Amniotic stem cell (primary cell): ENCODE results near the gene KRTAP5-8.
"Not testable (repeated sequence)": the region's sequence is repeated elsewhere in the genome, so short reads cannot be mapped to it uniquely, and the experiment has no call there.

ENCODE experiments used
- DNase-seq: peaks from one replicate; lab custom pipeline; 2025; lab: John Stamatoyannopoulos, UW

Gene KRTAP5-8

DNA sequence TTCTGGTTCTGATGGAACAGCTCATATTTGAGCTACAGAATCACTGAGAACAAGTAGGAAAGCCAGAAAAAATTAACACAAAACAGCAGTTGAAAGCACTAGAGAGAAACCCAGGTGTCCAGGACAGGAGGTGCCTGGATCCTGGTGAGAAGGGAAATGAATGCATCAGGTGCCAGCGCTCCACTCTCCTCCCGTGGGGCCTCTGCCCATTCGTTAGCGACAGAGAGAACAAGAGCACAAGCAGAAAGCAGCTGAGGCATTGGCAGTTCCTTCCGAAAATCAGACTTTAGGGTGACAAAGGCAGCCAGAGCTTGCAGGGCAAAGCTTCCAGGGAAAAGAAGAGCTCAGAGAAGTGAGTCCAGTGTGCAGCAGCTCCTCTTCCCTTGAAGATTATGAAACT lies 30.7 kb upstream of the KRTAP5-8 start:
- no peak for DNase-seq

DNA sequence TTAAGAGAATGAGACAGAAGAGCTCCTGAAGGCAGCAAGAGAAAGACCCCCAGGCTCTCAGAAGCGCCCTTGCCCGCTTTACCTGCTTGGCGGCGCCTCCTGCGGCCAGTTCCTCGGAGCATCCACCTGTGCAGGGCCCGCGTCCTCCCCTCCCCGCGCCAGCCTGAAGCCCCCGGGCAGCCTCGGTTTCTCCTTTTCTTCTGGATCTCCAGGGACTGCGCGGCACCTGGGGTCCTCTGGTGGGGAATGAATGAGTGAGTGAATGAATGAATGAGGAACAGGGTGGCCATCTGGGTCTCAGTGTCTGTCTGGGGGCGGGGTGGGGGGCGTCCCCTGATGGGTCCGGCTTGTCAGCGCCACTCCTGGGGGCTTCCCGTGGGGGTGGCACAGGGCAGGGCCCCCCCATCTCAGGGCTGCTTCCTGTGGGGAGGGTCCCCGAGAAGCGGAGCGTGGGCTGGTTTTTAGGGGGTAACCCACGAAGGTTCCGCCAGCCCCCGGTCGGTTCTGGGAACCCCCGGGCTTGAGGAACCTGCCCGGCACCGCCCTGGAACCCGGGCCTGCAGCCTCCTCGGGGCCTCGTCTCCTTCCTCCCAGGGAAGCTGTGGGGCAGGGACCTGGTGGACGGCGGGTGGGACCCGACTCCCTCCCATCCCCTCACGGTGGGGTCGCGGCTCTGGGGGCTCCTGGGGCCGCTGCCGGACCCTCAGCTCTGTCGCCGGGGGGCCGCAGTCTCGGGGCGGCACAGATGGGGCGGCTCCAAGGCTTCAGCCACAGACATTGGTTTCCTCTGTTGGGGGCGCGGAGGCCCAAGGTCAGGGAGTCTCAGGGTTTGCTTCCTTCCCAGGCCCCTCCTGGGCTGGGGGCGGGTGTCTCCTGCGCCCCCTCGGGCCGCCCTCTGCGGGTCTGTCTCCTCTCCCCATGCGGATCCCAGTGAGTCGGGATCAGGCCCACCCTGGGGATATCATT lies 19.0 kb upstream of the KRTAP5-8 start:
- DNase-seq, result no peak

DNA sequence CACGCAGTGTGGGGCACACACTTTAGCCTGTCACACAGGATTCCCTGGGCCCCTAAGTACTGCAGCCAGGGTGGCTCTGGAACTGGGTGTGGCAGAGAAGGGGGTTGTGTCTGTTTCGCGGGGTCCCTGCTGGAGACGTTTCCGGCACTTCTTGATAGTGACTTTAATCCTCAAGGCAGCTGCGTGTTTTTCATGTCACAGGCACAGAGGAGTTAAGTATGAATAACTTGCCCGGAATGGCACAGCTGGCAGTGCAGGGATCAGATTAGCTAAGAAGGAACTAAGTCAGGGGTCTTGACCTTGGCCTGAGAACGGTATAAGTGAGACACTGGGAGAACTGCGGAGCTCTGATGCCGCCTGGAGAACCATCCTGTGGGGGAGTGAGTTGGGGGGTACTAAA lies 18.3 kb upstream of the KRTAP5-8 start:
- no peak for DNase-seq

DNA sequence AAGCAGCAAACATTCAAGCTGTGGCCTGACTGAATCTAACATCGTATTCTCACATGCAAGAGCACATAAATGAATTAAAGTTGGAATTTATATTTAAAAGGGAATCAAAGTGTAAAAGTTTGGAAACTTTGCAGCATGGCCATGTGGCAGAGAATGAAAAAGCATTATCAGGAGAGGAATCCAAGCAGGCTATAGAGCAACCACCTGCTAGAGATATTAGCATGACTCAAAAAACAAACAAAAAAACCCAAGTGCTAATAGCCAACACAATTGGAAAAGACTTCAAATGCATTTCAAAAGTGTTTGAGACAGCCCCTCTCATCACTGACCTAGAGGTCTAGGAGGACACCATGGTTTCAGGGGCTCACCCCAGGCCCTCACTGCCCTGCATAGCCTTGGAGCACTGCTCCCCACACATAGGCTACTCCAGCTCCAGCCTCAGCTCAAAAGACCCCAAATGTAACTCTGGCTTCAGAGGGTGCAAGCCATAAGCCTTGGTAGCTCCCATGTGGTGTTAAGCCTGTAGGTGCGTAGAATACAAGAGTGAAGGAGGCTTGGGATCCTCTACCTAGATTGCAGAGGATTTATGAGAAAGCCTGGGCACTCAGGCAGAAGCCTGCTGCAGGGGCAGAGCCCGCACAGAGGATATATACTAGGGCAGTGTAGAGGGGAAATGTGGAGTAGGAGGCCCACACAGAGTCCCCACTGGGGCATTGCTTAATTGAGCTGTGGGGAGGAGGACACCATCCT lies 12.5 kb upstream of the KRTAP5-8 start:
- DNase-seq, result no peak

DNA sequence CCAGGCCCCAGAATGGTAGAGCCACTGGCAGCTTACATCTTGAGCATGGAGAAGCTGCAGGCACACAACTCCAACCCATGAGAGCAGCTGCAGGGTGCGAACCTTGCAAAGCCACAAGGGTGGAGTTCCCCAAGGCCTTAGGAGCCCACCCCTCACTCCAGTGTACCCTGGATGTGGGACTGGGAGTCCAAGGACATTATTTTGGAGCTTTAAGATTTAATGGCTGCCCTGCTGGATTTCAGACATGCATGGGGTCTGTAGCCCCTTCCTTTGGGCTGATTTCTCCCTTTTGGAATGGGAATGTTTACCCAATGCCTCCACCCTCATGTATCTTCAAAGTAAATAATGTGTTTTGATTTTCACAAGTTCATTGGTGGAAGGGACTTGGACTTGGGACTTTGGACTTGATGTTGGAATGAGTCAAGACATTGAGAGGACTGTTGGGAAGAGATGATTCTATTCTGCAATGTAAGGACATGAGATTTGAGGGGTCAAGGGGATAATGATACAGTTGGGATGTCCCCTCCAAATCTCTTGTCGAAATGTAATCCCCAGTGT lies 11.8 kb upstream of the KRTAP5-8 start:
- no peak for DNase-seq

DNA sequence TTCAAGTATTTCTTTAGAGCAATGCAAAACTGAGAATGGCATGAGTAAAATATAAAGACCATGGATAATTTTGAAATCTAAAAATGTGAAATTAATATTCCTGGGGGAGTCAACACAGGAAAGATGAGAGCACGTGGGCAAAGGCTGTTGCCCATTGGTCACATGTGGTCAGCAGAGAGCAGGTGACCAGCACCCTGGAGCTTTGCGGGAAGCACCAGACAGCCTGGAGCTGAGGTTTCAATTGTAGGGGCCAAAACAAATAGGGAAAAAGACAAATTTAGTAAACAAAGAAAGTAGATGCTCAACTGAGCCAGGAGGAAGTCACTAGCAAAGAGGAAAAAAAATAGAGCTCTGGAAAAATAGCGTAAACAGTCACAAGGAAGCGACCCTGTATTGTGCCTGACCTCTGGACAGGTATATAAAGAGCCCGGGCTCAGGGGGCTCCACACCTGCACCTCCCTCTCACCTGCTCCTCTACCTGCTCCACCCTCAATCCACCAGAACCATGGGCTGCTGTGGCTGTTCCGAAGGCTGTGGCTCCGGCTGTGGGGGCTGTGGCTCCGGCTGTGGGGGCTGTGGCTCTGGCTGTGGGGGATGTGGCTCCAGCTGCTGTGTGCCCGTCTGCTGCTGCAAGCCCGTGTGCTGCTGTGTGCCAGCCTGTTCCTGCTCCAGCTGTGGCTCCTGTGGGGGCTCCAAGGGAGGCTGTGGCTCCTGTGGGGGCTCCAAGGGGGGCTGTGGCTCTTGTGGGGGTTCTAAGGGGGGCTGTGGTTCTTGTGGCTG lies 10.8 kb upstream of the KRTAP5-8 start, which contains the start of gene KRTAP5-7:
Gene KRTAP5-7 (plus strand): TSS at position 472 of the 780 bp plus-strand sequence. CDS start 34 bp downstream, at position 506.
- not testable (repeated sequence) for DNase-seq

DNA sequence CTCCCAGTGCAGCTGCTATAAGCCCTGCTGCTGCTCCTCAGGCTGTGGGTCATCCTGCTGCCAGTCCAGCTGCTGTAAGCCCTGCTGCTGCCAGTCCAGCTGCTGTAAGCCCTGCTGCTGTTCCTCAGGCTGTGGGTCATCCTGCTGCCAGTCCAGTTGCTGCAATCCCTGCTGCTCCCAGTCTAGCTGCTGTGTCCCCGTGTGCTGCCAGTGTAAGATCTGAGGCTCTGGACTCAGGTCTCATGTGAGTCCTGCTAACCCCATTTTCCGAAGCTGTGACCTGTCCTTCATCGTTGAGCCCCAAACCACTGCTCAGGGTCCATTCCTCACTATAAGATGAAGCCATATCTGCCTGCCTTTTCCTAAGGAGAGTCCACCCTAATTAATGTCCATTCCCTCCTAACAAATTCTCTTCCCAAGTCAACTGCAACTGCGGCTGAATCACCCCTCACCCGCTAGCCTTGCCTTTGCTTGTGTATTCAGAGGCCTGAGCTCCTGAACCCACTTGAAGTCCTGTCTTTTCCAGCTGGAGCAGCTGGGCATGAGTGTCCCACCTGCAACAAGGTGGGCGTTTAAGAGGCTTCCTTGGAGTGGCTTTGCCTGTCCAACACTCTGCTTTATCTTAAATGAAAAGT lies 10.1 kb upstream of the KRTAP5-8 start:
- DNase-seq, result no peak

DNA sequence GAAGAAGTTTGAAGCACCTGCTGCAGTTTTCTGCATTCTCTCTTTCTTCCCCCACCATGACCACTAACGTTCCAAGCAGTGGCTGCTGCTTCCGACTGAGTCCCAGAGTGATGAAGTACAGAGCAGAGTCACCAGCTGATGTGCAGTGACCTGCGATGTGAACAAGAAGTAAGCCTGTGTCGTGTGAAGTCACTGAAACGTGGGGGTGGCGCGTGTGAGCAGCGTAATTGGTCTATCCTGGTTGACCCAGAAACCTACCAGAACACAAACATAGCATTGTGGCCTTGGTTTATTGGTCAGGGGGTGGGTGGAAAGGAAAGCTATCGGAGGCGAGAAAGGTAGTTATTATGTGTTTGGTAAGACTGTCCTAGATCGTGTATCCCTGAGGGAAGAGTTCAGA lies 7.2 kb upstream of the KRTAP5-8 start:
- DNase-seq, result no peak

DNA sequence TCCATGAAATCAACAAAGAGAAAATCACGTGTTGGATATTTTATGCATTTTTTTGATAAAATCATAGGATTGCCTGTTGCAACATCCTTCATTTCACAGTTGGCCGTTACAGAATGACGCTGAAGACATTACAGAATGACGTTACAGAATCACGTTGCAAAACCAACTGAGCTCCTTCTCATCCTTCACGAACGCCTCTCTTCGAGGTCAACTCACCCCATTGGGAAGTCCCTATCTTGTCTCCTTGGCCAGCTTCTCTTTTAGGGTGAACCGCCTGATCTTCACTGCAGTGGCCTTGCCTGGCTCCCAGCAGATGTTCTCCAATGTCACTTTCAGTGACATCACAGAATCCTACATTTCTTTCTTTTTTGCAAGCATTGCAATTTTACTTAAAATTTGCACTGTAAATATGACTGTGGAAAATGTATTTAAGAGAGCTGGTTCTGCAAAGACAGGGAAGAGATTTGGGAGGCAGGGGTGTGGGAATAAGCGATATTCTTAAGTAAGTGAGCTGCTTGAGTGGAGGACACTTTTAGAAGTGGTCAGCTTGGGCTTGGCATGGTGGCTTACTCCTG lies 5.7 kb upstream of the KRTAP5-8 start:
- DNase-seq, result no peak

DNA sequence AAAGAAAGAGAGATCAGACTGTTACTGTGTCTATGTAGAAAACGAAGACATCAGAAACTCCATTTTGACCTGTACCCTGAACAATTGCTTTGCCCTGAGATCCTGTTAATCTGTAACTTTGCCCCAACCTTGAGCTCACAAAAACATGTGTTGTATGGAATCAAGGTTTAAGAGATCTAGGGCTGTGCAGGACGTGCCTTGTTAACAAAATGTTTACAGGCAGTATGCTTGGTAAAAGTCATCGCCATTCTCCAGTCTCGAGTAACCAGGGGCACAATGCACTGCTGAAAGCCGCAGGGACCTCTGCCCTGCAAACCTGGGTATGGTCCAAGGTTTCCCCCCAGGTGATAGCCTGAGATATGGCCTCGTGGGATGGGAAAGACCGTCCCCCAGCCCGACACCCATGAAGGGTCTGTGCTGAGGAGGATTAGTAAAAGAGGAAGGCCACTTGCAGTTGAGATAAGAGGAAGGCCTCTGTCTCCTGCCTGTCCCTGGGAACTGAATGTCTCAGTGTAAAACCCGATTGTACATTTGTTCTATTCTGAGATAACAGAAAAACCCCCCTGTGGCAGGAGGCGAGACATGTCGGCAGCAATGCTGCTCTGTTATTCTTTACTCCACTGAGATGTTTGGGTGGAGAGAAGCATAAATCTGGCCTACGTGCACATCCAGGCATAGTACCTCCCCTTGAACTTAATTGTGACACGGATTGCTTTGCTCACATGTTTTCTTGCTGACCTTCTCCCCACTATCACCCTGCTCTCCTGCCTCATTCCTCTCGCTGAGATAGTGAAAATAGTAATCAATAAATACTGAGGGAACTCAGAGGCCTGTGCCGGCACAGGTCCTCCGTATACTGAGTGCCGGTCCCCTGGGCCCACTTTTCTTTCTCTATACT lies 2.9 kb upstream of the KRTAP5-8 start:
- DNase-seq, result not testable (repeated sequence)

DNA sequence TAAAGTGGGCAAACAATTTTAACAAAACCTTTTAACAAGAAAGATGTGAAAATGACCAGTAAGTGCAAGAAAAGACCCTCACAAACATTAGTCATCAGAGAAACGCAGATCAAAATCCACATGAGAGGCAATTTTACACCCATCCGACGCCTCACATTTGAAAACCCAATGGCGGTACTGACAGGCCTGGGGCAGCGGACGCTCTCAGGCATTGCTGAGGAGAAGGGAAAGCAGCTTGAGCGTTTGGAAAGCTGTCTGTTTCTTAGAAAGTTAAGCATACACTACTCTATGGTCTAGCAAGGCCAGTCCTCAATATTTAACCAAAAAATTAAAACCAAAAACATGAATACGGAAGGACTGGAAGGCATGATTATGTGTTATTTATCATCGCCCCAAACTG lies 2.0 kb upstream of the KRTAP5-8 start:
- DNase-seq, result no peak

DNA sequence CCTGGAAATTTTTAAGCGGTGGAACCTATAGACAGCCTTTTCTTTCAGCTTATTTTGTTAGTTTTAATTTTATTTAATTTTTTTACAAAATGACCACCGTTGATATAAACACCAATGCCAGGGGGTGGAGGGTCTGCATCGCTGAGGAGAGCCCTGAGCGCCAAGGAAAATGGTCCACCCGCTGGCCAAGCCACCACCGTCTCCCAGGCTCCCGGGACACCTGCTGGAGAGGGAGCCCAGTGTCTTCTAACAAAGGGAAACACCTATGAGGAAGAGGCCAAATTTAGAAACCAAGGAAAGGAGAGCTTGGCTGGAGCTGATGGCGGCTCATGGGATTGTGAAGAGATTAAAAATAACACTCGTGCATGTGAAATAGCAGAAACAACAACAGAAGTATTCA lies 288 bp upstream of the KRTAP5-8 start:
- DNase-seq, result no peak

DNA sequence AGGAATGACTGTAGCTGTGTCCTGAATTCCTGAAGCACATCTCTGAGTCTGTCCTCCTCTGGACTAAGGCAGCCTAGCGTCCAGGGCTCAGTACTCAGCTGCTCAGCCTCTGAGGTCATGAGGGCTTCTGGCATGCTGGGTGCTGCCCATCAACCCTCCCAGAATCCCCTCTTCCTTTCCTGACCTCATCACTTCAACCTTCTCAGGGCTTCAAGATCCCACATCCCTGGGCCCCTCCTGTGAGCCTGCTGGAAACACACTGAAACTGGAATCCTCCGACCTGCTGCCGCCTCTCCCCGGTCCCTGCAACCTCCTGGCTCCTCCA lies 803 bp downstream of the KRTAP5-8 start:
- DNase-seq, result no peak

DNA sequence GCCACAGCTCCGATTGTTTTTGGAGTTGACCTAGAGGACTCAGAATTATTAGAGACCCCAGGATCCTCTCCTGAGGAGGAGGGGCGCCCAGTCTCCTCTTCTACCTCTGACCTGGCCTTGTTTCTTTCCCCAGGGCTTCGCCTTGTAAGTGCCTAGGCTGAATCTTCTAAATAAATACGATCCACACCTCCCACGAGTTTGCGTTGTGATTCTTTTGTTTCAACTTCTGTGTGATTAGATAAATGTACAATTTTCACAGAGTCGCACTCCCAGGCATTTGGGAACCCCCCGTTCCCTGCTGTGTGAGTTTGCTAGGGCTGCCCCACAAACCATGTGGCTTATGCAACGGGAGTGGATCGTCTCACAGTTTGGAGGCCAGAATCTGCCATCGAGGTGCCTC lies 1.2 kb downstream of the KRTAP5-8 start:
- DNase-seq, result no peak

DNA sequence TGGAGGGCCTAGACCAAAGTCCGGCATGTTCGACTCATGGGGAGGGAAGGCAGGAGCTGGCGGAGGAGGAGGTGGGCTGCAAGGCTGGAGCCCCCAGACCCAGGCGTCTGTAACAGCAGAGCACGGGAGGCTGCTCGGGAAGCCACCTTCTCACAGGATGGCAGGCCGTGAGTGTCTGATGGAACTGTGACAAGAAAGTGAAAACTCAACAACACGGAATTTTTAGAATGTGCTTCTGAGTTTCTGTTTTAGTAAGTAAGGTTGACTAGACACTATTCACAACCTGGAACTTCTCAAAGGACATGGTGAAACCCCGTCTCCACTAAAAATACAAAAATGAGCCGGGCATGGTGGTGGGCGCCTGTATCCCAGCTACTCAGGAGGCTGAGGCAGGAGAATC lies 2.1 kb downstream of the KRTAP5-8 start:
- DNase-seq, result not testable (repeated sequence)

DNA sequence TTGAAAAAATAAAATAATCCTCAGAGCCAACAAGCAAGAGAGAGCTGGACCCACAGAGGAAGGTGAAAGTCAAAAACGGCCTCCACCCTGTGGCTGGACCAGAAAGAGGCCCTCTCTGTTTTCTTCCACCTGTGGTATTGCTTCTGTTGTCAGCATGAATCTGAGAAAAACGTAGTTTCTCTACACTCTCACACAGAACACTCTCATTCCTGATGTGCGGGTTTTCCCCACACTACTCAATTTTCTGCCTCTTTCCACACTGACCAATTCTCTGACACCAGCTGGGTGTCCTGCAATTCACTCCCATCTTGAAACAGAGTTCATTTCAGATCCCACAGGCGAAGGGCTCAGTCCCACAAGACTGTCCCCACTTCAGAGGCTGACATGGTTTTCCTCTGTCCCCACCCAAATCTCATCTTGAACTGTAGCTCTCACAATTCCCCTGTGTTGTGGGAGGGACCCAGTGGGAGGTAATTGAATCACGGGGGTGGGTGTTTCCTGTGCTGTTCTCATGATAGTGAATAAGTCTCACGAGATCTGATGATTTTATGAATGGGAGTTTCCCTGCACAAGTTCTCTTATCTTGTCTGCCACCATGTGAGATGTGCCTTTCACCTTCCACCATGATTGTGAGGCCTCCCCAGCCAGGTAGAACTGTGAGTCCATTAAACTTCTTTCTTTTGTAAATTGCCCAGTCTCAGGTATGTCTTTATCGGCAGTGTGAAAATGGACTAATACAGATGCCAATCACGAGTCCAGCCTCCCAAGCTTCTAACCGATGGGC lies 2.9 kb downstream of the KRTAP5-8 start:
- DNase-seq, result not testable (repeated sequence)

DNA sequence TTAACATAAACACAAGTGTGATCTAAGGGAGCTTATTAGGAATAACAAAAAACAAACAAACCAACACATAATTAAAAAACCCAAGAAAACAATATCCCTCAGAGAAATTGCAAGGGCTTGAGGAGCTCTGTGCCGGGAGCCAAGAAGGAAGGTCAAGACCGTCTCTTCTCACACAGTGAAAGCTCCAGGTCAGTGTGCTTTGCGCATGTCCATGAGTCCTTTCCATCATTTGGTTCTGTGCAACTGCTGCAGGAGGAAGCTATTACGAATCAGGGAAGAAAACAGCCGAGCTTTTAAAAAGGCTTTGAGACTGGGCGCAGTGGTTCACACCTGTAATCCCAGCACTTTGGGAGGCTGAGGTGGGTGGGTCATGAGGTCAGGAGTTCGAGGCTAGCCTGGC lies 4.6 kb downstream of the KRTAP5-8 start:
- no peak for DNase-seq

DNA sequence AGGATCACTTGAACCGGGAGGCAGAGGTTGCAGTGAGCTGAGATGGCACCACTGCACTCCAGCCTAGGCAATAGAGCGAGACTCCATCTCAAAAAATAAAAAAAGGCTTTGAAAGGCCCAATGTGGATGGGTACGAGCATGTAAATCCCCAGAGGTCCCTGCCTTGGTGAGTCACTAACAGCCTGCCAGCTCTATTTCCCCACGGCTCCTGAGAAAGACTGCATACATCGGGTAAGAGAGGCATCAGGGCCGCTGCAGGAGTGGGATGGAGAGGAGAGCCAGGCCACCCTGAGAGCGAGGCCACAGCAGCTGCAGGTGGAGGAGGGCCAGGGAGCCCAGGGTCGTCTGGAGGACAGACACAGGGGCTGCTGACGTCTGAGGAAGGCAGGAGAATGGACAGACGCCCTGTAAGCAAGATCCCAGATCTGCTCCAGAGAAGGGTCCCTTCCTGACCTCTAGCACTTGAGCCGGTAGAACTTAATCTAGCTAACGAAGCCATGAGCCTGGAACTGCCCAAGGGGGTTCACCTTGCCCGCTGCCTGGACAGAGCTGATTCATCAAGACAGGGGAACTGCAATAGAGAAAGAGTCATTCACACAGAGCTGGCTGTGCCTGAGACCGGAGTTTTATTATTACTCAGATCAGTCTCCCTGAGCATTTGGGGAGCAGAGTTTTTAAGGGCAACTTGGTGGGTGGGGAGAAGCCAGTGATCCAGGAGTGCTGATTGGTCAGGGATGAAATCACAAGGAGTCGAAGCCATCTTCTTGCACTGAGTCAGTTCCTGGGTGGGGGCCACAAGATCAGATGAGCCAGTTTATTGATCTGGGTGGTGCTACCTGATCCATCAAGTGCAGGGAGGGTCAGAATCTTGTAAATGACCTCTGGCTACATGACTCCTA lies 5.3 kb downstream of the KRTAP5-8 start:
- no peak for DNase-seq
